Endometrial microvascular endothelial cells (primary cell): ENCODE measurements around the gene CCSER1. TPM values are rescaled to one million over a fixed set of nuclear protein-coding genes. Genes with fewer than 3 reads are reported as not detected.

ENCODE experiments used
- in situ Hi-C: cut with HindIII; loops from 2 replicates; pipeline ENCODE4 v1.10.0; 2017; ENCODE audit warnings: low sequenced_read_pairs, low pct_unique_long_range_greater_than_20kb; ENCODE audit errors: inconsistent ontology term
- total RNA-seq: library from RNA; depleted of rRNA; stranded (reverse); fragments of >200 nt; gene quantifications from one replicate; pipeline ENCODE4 v1.2.3, GENCODE V29; 2015; ENCODE audit errors: inconsistent ontology term

The CCSER1 gene
- total RNA-seq, 1 donor from 2014 or later, result 2.0 TPM

DNA sequence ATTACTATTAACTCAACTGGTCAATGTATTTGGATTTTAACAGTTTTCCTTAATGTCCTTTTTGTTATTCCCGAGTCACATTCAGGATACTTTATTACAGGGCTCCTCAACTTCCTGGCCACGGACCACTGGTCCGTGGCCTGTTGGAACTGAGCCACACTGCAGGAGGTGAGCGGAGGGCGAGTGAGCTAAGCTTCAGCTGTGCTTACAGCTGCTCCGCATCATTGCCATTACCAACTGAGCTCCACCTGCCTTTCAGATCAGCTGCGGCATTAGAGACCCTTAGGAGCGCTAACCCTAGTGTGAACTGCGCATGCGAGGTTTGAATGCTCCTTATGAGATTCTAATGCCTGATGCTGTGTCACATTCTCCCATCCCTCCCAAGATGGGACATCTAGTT is 591.7 kb downstream of the CCSER1 start:
- in situ Hi-C loops, result no loop called here

DNA sequence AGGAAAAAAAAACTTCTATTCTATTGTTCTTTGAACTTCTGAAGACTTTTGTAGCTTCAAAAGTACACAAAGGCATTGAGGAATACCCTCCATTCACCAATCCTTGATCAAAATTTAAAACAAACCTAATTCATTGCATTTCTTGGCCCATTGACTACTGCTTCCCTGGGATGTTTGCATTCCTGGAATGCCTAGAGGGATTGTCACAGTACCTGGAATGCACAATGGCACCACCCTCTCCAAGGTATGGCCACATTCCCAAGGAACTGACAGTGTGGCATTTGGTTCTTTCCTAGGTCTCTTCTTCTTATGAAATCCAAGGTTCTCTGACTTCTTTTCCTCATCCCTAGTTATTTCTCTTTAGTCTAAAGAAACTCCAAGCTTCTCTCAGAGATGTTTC is 600.7 kb downstream of the CCSER1 start:
- in situ Hi-C loops, result no loop called here

DNA sequence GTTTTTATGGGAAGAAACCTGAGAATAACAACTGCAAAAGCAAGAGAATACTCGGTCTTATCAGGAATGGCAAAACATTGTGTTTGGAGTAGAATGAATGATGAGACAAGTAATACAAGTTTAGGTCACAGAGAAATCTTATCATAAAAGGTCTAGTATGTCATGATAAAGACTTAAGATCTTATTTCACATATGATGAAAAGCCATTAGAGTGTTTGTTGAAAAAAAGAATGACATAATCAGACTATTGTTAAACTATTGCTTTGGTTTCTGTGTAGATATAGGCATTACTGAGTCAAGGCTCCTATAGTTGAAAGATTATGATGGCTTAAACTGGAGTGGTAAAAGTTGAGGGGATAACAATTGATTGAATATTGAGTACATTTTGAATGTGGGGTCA is 603.6 kb downstream of the CCSER1 start:
- in situ Hi-C loops, result no loop called here

DNA sequence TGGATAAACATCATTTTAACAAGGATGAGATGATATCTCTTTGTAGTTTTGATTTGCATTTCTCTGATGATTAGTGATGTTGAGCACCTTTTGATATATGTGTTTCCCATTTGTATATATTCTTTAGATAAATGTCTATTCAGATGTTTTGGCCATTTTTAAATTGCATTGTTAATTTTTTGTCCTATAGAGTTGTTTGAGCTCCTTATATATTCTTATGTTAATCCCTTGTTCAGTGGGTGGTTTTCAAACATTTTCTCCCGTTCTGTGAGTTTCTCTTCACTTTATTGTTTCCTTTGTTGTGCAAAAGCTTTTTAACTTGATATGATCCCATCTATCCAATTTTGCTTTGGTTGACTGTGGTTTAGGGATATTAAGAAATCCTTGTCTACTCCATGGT is 606.0 kb downstream of the CCSER1 start:
- in situ Hi-C loops, result no loop called here

DNA sequence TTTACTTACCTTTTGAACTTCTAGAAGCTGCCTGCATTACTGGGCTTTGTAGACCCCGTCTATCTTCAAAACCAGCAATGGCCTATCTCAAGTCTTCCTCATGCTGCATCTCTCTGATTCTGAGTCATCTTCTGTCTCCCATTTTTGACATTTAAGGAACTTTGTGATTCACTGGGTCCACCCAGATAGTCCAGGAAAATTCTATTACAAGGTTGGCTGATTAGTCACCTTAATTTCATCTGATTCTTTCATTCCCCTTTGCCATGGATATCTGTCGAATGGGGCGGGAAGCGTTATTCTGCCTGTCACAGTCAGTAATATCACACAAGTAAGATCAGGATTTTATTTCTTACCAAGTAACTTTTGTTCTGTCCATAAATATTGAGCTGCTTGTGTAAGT is 618.0 kb downstream of the CCSER1 start:
- in situ Hi-C loops, result no loop called here

DNA sequence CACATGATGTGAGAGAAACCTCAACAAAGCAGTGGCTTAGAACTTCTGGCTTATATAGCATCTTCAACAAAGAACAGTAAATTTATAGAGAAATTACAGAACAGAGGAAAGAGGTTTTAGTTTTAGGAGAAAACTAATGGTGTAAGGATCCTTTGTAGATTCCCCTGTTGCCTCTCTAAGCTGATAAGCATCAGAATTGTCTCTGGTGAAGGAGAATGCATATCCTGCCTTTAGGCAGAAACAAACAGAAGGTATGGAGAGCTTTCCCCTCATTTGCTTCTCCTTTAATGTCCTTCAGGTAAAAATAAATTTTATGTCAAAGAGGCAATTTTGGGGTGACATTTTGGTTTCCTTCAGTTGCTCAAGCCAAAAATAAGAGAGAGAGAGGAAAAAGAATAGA is 625.9 kb downstream of the CCSER1 start:
- in situ Hi-C loops, result no loop called here

DNA sequence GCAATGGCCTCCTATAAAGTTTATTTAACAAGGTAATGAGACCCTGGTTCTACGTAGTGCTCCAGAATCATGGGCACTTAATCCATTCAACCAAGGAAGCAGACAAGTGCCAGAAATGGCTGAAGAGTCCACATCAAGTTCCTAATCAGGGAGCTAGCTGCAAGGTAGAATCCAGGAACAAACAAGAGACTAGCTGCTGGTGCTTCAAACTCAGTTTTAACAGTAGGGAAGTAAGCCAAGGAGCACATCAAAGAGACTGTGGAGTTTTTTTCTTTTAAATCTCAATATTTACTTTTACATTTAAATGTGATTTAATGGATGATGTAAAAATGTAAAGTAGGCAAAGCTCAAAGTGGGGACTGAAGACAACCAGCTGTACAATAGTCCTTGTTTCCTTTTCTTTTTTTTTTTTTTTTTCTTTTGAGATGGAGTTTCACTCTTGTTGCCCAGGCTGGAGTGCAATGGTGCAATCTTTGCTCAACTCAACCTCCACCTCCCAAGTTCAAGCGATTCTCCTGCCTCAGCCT is 630.4 kb downstream of the CCSER1 start:
- in situ Hi-C loops, result no loop called here

DNA sequence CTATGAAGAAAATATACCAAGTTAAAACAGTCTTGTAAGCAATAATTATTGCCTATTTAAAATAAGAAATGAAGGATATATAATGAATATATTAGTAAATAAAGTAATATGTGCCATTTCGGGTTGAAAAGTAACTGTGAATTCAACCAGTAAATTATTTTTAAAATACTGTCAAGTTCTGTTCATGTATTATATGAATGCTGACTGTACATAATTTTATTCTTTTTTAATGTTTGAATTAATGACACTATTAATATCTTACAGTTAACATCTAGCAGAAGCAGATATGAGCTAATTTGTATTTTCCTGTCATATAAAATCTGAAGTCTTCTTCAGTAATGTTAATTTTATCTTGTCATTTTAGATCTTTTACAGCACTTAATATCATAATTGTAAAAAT is 632.9 kb downstream of the CCSER1 start:
- in situ Hi-C loops, result no loop called here

DNA sequence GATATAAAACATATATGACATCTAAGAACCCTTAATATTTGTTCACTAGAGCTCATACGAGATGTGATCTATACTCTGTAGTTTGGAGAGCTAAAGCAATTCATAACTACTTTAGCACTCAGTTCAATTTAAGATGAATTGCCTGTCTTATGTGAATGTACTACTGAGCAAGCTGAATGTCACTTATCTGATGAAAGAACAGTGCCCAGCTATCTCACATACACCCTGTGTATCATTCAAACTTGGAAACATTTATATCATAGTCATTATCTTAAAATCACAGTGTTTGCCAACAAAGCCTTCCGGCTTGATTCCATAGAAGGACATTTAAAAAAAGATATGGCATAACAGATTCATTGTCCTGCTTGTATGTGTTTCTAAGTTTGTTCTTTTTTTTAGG is 639.6 kb downstream of the CCSER1 start:
- in situ Hi-C loops, result no loop called here

DNA sequence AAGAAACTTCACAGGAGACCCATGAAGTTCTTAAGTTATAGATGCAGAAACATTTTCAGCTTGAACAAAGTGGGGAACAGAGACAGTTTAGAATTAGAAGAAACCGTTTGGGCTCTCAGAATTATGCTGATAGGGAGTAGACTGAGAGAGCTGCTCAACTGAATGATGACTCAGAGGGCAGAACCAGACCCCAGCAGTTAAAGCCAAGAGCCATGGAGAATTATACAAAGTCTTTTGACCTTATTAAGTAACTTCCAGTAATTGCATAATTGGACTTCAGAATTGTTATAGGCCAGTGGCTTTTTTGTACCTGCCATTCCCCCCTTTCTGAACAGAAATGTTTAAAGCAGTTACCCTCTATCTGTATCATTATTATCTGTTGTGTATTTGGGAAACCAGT is 642.1 kb downstream of the CCSER1 start:
- in situ Hi-C loops, result no loop called here

DNA sequence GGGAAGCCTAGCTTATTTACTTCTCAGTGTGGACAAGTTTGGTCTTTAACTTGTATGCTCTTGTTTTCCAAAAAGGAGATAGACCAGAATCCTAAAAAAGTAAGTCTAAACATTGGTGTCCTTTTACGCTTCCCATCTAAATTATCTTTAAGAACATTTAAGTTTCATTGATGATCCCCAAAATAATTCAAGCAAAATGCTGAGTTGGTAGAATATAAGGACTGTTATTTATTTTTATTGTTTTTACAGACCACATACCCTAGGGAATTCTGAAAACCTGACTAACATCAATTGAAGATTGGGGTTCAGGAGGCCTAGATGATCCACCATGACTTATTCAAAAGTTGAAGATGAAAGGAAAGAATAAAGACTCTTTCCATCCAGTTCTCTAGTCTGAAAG is 653.0 kb downstream of the CCSER1 start:
- in situ Hi-C loops, result no loop called here

DNA sequence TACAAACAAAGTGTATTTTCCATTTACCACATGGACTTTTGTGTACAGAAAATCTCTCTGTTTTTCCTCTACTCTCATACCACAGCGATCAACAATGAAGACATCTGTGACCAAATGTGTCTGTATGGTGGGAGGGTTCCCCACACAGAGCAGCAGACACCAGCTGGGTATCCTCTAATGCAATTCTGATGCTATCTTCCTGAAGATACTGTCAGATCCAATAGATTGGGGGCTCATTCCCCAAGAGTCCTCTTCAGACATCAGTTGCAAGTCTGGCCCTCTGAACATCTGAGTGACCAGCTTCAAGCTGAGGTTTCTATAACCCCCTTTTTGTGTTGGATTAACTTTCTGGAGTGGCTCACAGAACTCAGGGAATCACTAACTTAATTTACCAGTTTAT is 659.4 kb downstream of the CCSER1 start:
- in situ Hi-C loops, result no loop called here

DNA sequence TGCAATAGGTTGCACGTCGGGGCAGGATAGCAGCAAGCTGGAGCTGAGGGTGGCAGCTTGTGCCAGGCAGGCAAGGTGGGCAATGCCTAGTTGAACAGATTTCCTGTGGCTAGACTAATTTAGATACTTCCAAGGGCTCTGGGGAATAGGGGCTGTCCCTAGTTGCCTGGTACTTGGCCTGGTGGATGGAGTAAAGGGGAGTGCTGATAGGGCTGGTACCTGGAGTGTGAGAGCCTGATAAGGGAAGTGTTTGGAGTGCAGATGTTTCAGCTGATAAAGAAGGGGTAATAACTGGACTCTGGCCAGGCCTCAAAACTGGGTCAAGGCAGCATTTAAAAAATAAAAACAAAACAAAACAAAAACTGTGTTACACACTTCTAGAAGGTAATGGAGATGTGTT is 665.5 kb downstream of the CCSER1 start:
- in situ Hi-C loops, result no loop called here

DNA sequence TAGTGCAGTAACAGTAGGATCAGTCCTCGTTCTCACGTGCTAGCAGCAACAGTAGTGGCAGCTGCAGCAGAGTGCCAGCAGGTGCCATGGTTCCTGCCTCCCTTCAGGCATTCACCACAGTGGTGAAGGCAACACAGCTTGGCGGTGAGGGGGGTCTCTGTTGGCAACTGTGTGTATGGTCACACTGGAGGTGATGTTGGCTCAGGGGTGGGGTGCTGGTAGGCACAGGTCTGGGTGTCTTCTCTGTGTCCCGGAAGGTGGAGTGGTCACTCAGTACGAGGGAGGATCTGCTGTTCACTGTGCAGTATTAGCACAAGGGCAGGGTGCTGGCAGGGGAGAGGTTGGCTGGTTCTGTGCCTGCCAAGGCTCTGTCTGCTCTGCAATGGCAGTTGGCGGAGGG is 671.8 kb downstream of the CCSER1 start:
- in situ Hi-C loops, result no loop called here

DNA sequence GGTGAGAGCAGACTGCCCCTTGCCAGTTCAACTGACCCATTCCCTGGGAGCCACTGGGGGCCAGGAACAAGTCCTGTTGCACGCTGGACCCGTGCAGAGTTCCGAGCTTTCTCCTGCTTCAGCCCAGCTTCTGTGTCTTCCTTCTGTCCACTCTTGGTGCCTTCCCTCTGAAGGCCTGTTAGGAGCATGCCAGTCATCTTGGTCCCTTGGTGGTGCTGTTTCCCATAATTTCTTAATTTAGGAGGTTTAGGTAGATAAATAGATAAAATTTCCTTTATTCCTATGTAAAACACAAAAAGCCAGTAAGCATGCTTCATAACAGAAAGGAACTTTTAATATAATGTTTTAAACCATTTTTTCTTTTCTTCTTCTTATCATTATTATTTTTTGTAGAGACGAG is 672.7 kb downstream of the CCSER1 start:
- in situ Hi-C loops, result no loop called here

DNA sequence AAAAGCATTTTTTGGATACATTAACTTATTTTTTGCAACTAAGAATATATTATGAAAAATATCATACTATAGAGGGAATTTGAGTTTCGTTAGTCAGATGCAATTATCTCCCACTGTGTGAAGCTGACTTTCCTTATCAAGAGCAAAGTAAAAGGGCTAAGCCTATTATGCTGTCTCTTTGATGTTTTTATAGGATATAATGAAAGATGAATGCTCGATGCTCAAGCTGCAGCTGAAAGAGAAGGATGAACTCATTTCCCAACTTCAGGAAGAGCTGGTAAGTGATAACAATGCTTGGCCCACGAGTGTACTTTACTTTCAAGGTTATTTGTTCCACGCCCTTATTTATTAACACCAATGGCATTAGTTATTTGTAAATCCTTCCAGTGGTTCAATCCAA is 688.4 kb downstream of the CCSER1 start:
- in situ Hi-C loops, result no loop called here

DNA sequence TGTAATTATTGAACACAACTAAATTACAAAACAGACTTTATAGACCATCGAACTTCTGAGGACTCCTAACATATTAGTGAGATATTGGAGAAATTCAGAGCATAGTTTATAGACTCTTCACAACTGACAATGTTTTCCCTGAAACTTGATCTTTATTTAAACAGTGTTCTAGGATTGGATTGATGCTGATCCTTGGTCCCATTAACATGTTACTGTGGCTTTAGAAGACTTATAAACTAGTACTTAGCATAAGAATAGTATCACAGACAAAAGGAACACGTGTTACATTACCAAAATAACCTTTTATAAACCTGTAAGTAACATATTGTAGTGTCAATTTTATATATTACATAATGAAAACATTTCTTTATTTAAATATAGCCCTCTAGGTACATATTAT is 689.6 kb downstream of the CCSER1 start:
- in situ Hi-C loops, result no loop called here

DNA sequence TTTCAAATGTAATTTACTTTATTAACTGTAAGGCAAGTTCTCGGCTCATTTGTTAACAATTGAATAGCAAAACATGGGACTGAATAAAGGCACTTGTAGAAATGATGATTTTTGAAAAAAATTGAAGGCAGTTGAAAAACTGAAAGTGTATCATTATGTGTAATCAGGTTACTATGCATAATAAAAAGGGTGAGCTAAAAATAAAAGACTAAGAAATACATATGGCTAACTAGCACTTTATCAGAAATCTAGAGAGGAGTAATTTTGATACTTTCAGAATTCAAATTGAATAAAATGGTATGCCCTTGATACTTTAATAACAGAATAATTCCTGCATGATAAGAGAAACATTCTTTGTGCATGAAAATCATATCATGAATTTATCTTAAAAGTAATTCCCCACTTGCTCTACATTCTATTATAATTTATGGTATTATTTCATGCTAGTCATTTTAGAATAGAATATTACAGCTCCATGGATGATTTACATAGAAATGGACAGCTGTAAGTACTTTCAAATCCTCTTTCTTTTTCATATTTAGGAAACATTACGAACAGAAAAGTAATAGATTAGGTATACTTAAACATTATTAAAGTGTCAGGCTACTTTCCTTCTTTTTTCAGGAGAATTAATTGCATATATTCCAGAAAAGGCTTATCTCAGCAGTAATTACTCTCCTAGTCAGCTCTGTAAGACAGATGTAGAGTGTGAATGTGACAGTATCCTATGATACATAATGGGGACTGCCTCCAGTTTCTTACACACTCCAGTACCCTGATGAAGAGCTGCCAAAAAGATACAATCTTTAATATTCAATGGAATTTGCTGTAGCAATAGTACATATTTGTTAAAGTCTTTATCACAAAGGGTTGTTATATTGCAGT is 697.3 kb downstream of the CCSER1 start:
- in situ Hi-C loops, result no loop called here

DNA sequence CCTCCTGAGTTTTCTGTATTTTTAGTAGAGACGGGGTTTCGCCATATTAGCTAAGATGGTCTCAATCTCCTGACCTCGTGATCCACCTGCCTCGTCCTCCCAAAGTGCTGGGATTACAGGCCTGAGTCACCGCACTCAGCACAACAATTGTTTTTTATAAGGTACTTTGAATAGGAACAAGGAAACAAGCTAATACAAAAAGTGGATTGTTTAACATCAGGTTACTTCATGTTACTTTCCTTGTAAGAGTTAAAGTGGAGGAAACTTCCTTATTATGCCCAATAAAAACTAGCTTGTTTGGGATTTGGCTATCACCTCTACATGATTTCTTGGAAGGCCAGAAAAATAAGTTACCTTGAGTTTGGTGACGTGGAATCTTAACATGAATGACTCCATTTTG is 698.7 kb downstream of the CCSER1 start:
- in situ Hi-C loops, result no loop called here

DNA sequence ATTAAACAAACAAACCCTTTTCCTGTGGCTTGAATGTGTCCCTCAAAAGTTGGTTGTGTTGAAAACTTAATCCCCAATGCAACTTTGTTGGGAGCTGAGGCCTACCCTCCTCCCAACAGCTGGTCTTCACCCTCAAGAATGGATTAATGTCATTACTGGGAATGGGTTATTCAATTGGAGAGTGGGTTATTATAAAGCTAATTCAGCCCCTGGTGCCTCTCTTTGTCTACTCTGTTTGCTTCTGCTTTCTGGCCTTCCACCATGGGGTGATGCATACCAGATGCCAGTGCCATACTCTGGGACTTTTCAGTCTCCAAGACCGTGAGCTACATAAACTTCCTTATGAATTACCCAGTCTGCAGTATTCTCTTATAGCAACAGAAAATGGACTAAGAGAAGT is 706.5 kb downstream of the CCSER1 start:
- in situ Hi-C loops, result no loop called here

DNA sequence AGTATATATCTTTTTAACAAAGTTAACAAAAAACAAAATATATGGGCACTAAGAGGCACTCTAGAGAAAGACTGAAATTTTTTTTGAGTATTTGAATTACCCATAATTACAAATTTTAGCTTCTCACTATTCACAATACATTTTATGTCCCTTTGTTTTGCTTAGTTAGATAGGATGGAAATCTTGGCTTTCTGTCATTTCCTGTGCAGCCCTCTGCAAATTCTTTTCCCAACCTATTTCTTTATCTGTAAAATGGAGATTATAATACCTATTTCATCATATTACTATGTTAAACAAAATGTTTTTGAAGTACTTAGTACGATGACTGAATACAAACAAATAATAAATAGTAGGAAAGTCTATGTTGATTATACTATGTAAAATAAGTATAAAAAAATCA is 710.0 kb downstream of the CCSER1 start:
- in situ Hi-C loops, result no loop called here
